ENCODE results near the gene ITPR1.

DNA sequence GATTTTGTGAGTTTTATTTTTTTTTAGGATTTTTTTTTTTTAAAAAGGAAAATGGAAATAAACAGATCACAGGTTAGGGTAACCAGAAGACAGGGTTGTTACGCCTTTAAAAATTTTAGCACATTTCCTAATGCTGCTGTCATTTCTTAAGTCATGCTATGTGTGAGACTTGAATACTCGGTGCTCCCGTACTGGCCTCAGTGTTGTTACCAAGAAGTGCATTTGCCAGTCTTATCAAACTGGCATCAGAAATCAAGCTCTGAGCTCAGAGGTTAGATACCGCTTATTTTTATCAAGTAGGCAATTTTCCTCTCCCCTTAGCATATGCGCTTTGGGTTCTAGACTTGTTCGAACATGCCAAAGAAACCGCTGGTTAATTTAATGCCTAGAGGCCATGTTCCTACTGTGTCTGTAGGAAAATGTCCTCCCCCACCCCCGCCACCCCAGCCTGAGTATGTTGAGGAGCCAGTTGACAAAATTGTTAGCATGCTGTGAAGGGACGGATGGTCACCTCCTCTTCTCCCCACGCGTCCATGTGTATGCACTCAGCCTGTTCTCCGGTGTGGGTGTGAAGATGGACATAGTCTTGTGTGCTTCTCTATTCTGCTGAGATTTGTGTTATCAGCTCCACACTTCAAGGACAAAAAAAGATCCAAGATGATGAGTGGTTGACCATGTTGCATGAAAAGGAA is 88.9 kb downstream of the ITPR1 start:
- TF ChIP-seq, protein P1, sequence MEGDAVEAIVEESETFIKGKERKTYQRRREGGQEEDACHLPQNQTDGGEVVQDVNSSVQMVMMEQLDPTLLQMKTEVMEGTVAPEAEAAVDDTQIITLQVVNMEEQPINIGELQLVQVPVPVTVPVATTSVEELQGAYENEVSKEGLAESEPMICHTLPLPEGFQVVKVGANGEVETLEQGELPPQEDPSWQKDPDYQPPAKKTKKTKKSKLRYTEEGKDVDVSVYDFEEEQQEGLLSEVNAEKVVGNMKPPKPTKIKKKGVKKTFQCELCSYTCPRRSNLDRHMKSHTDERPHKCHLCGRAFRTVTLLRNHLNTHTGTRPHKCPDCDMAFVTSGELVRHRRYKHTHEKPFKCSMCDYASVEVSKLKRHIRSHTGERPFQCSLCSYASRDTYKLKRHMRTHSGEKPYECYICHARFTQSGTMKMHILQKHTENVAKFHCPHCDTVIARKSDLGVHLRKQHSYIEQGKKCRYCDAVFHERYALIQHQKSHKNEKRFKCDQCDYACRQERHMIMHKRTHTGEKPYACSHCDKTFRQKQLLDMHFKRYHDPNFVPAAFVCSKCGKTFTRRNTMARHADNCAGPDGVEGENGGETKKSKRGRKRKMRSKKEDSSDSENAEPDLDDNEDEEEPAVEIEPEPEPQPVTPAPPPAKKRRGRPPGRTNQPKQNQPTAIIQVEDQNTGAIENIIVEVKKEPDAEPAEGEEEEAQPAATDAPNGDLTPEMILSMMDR (IDR thresholded peaks at IDR 0.05), result no peak
- no peak for TF ChIP-seq POLR2A (IDR thresholded peaks at IDR 0.05)
- no peak for TF ChIP-seq EP300 (IDR thresholded peaks at IDR 0.05)
